GM10266 (cell line): ENCODE results near the gene DNAJC22.

ENCODE experiments used
- DNase-seq: peaks from one replicate; pipeline ENCODE4 v3.0.0; 2012; ENCODE audit errors: extremely low spot score
- TF ChIP-seq, protein P1 (sequence below): IDR thresholded peaks from 2 replicates; pipeline ENCODE4 v1.5.1; 2012; ENCODE audit warnings: mild to moderate bottlenecking, low read depth; ENCODE audit not compliant: control insufficient read depth, insufficient read depth; ENCODE audit errors: missing control alignments

DNAJC22 gene

DNA sequence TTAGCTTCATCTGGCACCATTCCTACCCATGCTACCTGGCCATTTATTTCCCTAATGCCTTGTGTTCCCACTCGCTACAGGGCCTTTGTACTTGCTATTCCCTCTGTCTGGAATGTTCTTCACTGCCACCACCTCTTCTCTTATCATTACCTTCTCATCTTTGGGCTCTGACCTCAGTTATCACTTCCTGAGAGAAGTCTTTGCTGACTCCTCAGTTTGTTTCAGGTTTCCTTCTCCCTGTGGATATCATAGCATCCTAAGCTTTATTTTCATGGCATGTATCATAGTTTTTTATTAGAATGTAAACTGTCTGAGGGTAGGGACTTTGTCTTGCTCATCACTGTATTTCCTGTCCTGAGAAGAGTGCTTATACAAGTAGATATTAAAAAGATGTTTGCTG lies 50.3 kb downstream of the DNAJC22 start:
- TF ChIP-seq, protein P1, sequence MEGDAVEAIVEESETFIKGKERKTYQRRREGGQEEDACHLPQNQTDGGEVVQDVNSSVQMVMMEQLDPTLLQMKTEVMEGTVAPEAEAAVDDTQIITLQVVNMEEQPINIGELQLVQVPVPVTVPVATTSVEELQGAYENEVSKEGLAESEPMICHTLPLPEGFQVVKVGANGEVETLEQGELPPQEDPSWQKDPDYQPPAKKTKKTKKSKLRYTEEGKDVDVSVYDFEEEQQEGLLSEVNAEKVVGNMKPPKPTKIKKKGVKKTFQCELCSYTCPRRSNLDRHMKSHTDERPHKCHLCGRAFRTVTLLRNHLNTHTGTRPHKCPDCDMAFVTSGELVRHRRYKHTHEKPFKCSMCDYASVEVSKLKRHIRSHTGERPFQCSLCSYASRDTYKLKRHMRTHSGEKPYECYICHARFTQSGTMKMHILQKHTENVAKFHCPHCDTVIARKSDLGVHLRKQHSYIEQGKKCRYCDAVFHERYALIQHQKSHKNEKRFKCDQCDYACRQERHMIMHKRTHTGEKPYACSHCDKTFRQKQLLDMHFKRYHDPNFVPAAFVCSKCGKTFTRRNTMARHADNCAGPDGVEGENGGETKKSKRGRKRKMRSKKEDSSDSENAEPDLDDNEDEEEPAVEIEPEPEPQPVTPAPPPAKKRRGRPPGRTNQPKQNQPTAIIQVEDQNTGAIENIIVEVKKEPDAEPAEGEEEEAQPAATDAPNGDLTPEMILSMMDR = no peak

DNA sequence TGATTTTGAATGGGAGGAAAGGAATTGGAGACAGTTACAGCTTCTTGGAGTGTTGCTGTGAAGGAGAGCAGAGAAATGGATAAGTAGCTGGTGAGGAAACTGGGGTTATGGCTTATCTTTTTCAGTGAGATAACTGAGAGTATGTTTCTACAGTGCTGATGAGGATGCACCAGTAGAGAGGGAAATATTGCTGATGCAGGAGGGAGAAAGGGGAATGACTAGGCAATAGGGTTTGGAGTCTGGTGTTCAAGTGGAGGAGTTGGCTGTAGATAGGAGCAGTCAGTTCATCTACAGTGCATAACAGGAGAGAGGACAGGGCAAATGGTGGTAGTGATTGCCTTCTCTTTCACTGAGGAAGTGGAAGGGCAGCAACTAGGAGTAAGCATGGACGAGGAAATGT lies 53.6 kb downstream of the DNAJC22 start:
- no peak for DNase-seq
- TF ChIP-seq, protein P1 = no peak

More for the DNA sequence above, 50.3 kb downstream of the DNAJC22 start:
- DNase-seq = no peak
